K562 (cell line): ENCODE data around the gene RCE1. TPM values are rescaled to one million over a fixed set of nuclear protein-coding genes. Genes with fewer than 3 reads are reported as not detected.

ENCODE experiments used
- ATAC-seq: fragments of 200-7000 bp; cut with Tn5 transposase; 3 replicates; pipeline ENCODE4 v1.9.1; 2020; ENCODE audit warnings: moderate library complexity
- Bru-seq: library from RNA; stranded (reverse); fragments of 400-500 nt; gene quantifications from one replicate; lab custom pipeline; 2021; lab: Mats Ljungman, UMichigan
- BruChase-seq, 2 experiments: library from RNA; stranded (reverse); fragments of 400-500 nt; gene quantifications; one replicate each; lab custom pipeline; 2021; lab: Mats Ljungman, UMichigan
- BruUV-seq: library from RNA; stranded (reverse); fragments of 400-500 nt; replicated peaks from 2 replicates; lab custom pipeline; 2021; lab: Mats Ljungman, UMichigan
- CTCF ChIA-PET: fragments of 300-600 bp; formaldehyde crosslinking; extraction: SDS; loops from one replicate; lab custom pipeline; 2021; ENCODE audit warnings: low intra/inter-chr PET ratio; lab: Yijun Ruan, JAX
- POLR2A ChIA-PET: fragments of 300-600, 350-650 bp; sonication (Branson Sonifier 250); formaldehyde crosslinking; extraction: SDS; loops from one replicate; lab custom pipeline; 2021; ENCODE audit warnings: antibody characterized with exemption, inconsistent platforms; lab: Yijun Ruan, JAX
- DNase-seq, 4 experiments: peaks; one replicate each; pipeline versions ENCODE4 v3.0.0 to v3.0.0-alpha.2; 2011 to 2018; ENCODE audit warnings: low spot score in 3 of 4, mixed read lengths in 3 of 4; ENCODE audit errors: extremely low read depth in 1 of 4
- FAIRE-seq: peaks from 2 replicates; lab custom pipeline; 2011; peaks lifted over from hg19 to GRCh38; lab: Jason Lieb, UNC
- H2AFZ ChIP-seq: 2 replicates; pipeline ENCODE4 v1.6.0; 2011; ENCODE audit warnings: low read depth, low read length, control low read depth, inconsistent platforms
- H3K27ac ChIP-seq: fragments of 200-600 bp; 3 replicates; pipeline ENCODE4 v1.8.0; 2011; ENCODE audit warnings: low read depth, mild to moderate bottlenecking, control low read depth, inconsistent platforms, low read length, moderate library complexity, mixed read lengths; ENCODE audit errors: extremely low read depth
- H3K27me3 ChIP-seq, 2 experiments: fragments of 300-600 bp in 1 of 2; 2 replicates in 1 of 2; 3 replicates in 1 of 2; pipeline versions ENCODE4 v1.6.0 to v1.8.0; 2011; ENCODE audit warnings: inconsistent platforms in 2 of 2, low read length in 2 of 2, mild to moderate bottlenecking in 1 of 2, mixed read lengths in 1 of 2, moderate library complexity in 1 of 2; ENCODE audit not compliant: control insufficient read depth in 2 of 2, insufficient read depth in 2 of 2
- H3K36me3 ChIP-seq: fragments of 300-600 bp; 3 replicates; pipeline ENCODE4 v1.8.0; 2011; ENCODE audit warnings: mild to moderate bottlenecking, low read length, inconsistent platforms; ENCODE audit not compliant: control insufficient read depth, insufficient read depth
- H3K4me1 ChIP-seq, 2 experiments: fragments of 200-600 bp in 1 of 2; replicated peaks in 1 of 2; 2 replicates in 1 of 2; 3 replicates in 1 of 2; pipeline versions ENCODE4 v1.5.1 to v1.8.0; 2011; ENCODE audit warnings: inconsistent platforms in 2 of 2, low read length in 2 of 2, mild to moderate bottlenecking in 1 of 2, mixed read lengths in 1 of 2, moderate library complexity in 1 of 2; ENCODE audit not compliant: control insufficient read depth in 2 of 2, insufficient read depth in 2 of 2
- H3K4me2 ChIP-seq: 2 replicates; pipeline ENCODE4 v1.6.1; 2011; ENCODE audit warnings: low read length, control low read depth, inconsistent platforms, mixed read lengths; ENCODE audit not compliant: insufficient read depth
- H3K4me3 ChIP-seq: fragments of 200-600 bp; sonication (generic), shearing (Covaris generic); 2 replicates; pipeline ENCODE4 v1.5.1; 2016; ENCODE audit warnings: control low read depth, inconsistent platforms
- H3K79me2 ChIP-seq: fragments of 200-600 bp; 3 replicates; pipeline ENCODE4 v1.8.0; 2011; ENCODE audit warnings: low read length, inconsistent platforms; ENCODE audit not compliant: control insufficient read depth, insufficient read depth
- H3K9ac ChIP-seq, 2 experiments: 2 replicates each; pipeline versions ENCODE4 v1.6.0 to v1.6.1; 2011; ENCODE audit warnings: low read depth in 2 of 2, low read length in 2 of 2, control low read depth in 1 of 2, inconsistent platforms in 1 of 2, mild to moderate bottlenecking in 1 of 2, mixed read lengths in 1 of 2; ENCODE audit not compliant: insufficient read depth in 1 of 2
- H3K9me1 ChIP-seq: one replicate; pipeline ENCODE4 v1.6.0; 2011; ENCODE audit warnings: inconsistent platforms, mild to moderate bottlenecking, low read length, moderate library complexity; ENCODE audit not compliant: control insufficient read depth, insufficient read depth
- H3K9me3 ChIP-seq: replicated peaks from 2 replicates; pipeline ENCODE4 v1.5.1; 2011; ENCODE audit warnings: low read depth, low read length, inconsistent platforms; ENCODE audit not compliant: control insufficient read depth, insufficient read depth
- H4K20me1 ChIP-seq: replicated peaks from 2 replicates; pipeline ENCODE4 v1.6.1; 2011; ENCODE audit warnings: low read length, inconsistent platforms, mixed read lengths; ENCODE audit not compliant: control insufficient read depth, insufficient read depth
- ILF3 ChIP-seq: fragments of 450-650 bp; IDR thresholded peaks from 2 replicates; pipeline ENCODE4 v1.6.1; 2018; ENCODE audit warnings: antibody characterized with exemption, mild to moderate bottlenecking, moderate library complexity, borderline replicate concordance
- SP1 ChIP-seq: sonication (generic); formaldehyde crosslinking; IDR thresholded peaks from 2 replicates; pipeline ENCODE4 v1.8.1; 2022; ENCODE audit warnings: mild to moderate bottlenecking, missing genetic modification reagents
- ZKSCAN8 ChIP-seq: fragments of 200-800 bp; sonication (Bioruptor generic); IDR thresholded peaks from 2 replicates; pipeline ENCODE4 v1.6.1; 2016; ENCODE audit warnings: missing genetic modification characterization, missing compliant biosample characterization
- ZNF707 ChIP-seq: fragments of 250-450 bp; sonication (Bioruptor Pico); conservative IDR thresholded peaks from 2 replicates; pipeline ENCODE4 v1.8.0; 2022; ENCODE audit warnings: inconsistent platforms, mild to moderate bottlenecking, moderate library complexity
- WGBS: fragments of 100-300 bp; shearing (Covaris generic); methylation state at CpG from one replicate; pipeline ENCODE4 v1.1.6; 2016; ENCODE audit warnings: low coverage, mixed read lengths; ENCODE audit not compliant: insufficient coverage; ENCODE audit errors: missing lambda C conversion rate; 5-methylcytosine and 5-hydroxymethylcytosine counted together
- in situ Hi-C: fragments of 300-500 bp; cut with MboI; formaldehyde crosslinking; loops from 4 replicates; pipeline ENCODE4 v1.15.0; 2018; ENCODE audit warnings: inconsistent platforms, mixed read lengths
- intact Hi-C: fragments of 100-400 bp; cut with micrococcal nuclease; formaldehyde crosslinking; loops from 2 replicates; pipeline ENCODE4 v1.14.2; 2022
- long read RNA-seq, 3 experiments: library from polyadenylated mRNA in 2 of 3; library from RNA in 1 of 3; unstranded in 2 of 3; stranded (forward) in 1 of 3; transcript quantifications; one replicate each; pipeline ENCODE4 v2.0.0, GENCODE V29; 2019 to 2022
- polyA minus RNA-seq, 3 experiments: library from RNA; depleted of rRNA, polyadenylated mRNA; stranded (reverse); fragments of >200 nt; gene quantifications; 2 replicates each; pipeline ENCODE4 v1.2.3, GENCODE V29; 2011
- polyA plus RNA-seq, 8 experiments: library from polyadenylated mRNA; depleted of rRNA in 4 of 8; stranded (reverse) in 5 of 8; unstranded in 3 of 8; fragments of >200 nt; fragmentation: Nextera tagmentation in 2 of 8; fragmentation: Illumina TruSeq in 1 of 8; extraction: Ambion mirVana in 2 of 8; extraction: Trizol in 1 of 8; gene quantifications; 2 replicates each; pipeline versions ENCODE4 v1.2.1 to v1.2.3, GENCODE V29; 2011 to 2014; ENCODE audit warnings: inconsistent platforms in 1 of 8, missing spikeins in 1 of 8
- total RNA-seq, 7 experiments: library from RNA; depleted of rRNA in 6 of 7; stranded (reverse); fragments of >200 nt in 6 of 7; fragmentation: Illumina TruSeq in 2 of 7; extraction: Trizol in 2 of 7; gene quantifications; 2 replicates each; pipeline versions ENCODE4 v1.2.1 to v1.2.3, GENCODE V29; 2011 to 2021; ENCODE audit warnings: low replicate concordance in 1 of 7
- TF ChIP-seq, protein P1 (sequence below): sonication (generic); formaldehyde crosslinking; IDR thresholded peaks from 2 replicates; pipeline ENCODE4 v1.8.0; 2022; ENCODE audit warnings: mild to moderate bottlenecking, missing genetic modification reagents
- TF ChIP-seq, protein P2 (sequence below), 2 experiments: fragments of 450-650 bp in 1 of 2; IDR thresholded peaks; 2 replicates each; pipeline ENCODE4 v1.6.1; 2011 to 2017; ENCODE audit warnings: low read depth in 2 of 2, antibody characterized with exemption in 1 of 2, borderline replicate concordance in 1 of 2, low read length in 1 of 2, mild to moderate bottlenecking in 1 of 2, mixed read lengths in 1 of 2; ENCODE audit not compliant: control insufficient read depth in 1 of 2

The RCE1 gene, protein sequence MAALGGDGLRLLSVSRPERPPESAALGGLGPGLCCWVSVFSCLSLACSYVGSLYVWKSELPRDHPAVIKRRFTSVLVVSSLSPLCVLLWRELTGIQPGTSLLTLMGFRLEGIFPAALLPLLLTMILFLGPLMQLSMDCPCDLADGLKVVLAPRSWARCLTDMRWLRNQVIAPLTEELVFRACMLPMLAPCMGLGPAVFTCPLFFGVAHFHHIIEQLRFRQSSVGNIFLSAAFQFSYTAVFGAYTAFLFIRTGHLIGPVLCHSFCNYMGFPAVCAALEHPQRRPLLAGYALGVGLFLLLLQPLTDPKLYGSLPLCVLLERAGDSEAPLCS
- 20.0 and 55.8 TPM in 2 replicates for total RNA-seq (2011; cell fraction: chromatin; rRNA removed; ENCODE audit: low replicate concordance)
- 76.0 and 85.1 TPM in 2 replicates for total RNA-seq (2011; cell fraction: nucleolus; rRNA removed)
- total RNA-seq (2011; cell fraction: nucleoplasm; rRNA removed), result 47.9 and 52.4 TPM in 2 replicates
- total RNA-seq (2014; rRNA removed), result 41.3 and 41.5 TPM in 2 replicates
- 8.8 and 10.6 TPM in 2 replicates for total RNA-seq (2014; rRNA removed; fragmentation: Illumina TruSeq; extraction: Trizol)
- total RNA-seq (2015; rRNA removed; fragmentation: Illumina TruSeq; extraction: Trizol), result 17.8 and 18.7 TPM in 2 replicates
- total RNA-seq (2021), result 26.3 and 27.7 TPM in 2 replicates
- polyA plus RNA-seq (2011; rRNA removed), result 13.9 and 25.0 TPM in 2 replicates
- 36.6 and 88.7 TPM in 2 replicates for polyA plus RNA-seq (2011; cell fraction: cytosol; rRNA removed)
- 50.0 and 76.3 TPM in 2 replicates for polyA plus RNA-seq (2011; cell fraction: nucleus; rRNA removed)
- 24.5 and 28.6 TPM in 2 replicates for polyA plus RNA-seq (2012)
- 15.1 and 20.9 TPM in 2 replicates for polyA plus RNA-seq (2014; fragmentation: Illumina TruSeq; extraction: Trizol)
- polyA plus RNA-seq (2014; fragmentation: Nextera tagmentation; extraction: Ambion mirVana), result 1 to 10 TPM in 1 of 2 experiments, under 1 TPM in 1; 0.75 to 3.0 TPM
- 31.1 and 31.9 TPM in 2 replicates for polyA plus RNA-seq (2014; rRNA removed)
- 6.2 and 7.5 TPM in 2 replicates for polyA minus RNA-seq (2011; rRNA and poly(A)+ RNA removed)
- polyA minus RNA-seq (2011; cell fraction: cytosol; rRNA and poly(A)+ RNA removed), result 16.9 and 20.8 TPM in 2 replicates
- polyA minus RNA-seq (2011; cell fraction: nucleus; rRNA and poly(A)+ RNA removed), result 22.8 and 26.4 TPM in 2 replicates
- percentile 88 among the genes with signal in this experiment for Bru-seq, nascent RNA
- BruChase-seq, experiment 1, labeled RNA remaining after a 2-hour chase, result percentile 80 among the genes with signal in this experiment
- percentile 85 among the genes with signal in this experiment for BruChase-seq, experiment 2, labeled RNA remaining after a 6-hour chase
- long read RNA-seq, experiment 1, transcript RCE1-203 (8 exons, 1,428 nt), result minor isoform, 14 of 120 reads
- long read RNA-seq, experiment 1, transcript RCE1-202 (7 exons, 1,379 nt), result minor isoform, 11 of 120 reads
- long read RNA-seq, experiment 1, transcript RCE1-201 (8 exons, 1,485 nt), result major isoform, 58 of 120 reads
- long read RNA-seq, experiment 1, partial matches to known transcripts, result 26 of 120 reads
- long read RNA-seq, experiment 1, other reads (novel, unspliced or antisense), result 9 of 120 reads
- long read RNA-seq, experiment 2, transcript RCE1-201 (8 exons, 1,485 nt), result major isoform, 16 of 43 reads
- long read RNA-seq, experiment 2, transcript RCE1-202 (7 exons, 1,379 nt), result minor isoform, 5 of 43 reads
- long read RNA-seq, experiment 2, partial matches to known transcripts, result 13 of 43 reads
- long read RNA-seq, experiment 2, other reads (novel, unspliced or antisense), result 6 of 43 reads
- long read RNA-seq, experiment 3, transcript RCE1-201 (8 exons, 1,485 nt), result major isoform, 23 of 36 reads
- long read RNA-seq, experiment 3, partial matches to known transcripts, result 1 of 36 reads
- long read RNA-seq, experiment 3, other reads (novel, unspliced or antisense), result 5 of 36 reads

DNA sequence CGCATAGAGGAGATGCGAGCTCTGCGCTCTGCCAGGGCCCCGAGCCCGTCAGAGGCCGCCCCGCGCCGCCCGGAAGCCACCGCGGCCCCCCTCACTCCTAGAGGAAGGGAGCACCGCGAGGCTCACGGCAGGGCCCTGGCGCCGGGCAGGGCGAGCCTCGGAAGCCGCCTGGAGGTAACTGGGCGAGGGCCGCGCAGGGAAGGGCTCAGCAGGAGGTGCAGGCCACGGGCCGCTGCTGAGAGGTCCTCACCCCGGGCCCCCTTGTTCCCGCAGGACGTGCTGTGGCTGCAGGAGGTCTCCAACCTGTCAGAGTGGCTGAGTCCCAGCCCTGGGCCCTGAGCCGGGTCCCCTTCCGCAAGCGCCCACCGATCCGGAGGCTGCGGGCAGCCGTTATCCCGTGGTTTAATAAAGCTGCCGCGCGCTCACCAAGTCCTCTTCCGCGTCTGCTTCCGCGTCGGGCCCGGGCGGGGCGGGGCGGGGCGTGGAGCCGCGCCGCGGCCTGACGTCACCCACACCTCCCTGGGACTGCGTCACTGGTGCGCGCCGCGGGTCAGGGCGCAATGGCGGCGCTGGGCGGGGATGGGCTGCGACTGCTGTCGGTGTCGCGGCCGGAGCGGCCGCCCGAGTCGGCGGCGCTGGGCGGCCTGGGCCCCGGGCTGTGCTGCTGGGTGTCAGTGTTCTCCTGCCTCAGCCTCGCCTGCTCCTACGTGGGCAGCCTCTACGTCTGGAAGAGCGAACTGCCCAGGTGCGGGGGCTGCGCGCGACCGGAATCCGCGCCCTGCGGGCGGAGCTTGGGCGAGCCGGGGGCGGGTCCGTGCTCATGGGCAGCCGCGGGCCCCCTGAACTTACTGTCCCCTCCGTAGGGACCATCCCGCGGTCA is at the start of gene RCE1:
Gene RCE1 (plus strand): TSS at position 546 of the 880 bp plus-strand sequence. CDS start 15 bp downstream, at position 561.
- peak within 1 kb of the TSS; percentile 98 for H3K27ac ChIP-seq
- no peaks in the 10 kb centered on the region for H3K9me1 ChIP-seq
- peaks cover 44 to 56% of the 10 kb centered on the region in 2 experiments for H3K4me1 ChIP-seq
- peak within 1 kb of the TSS; percentile 97 to 100 for H3K9ac ChIP-seq
- CTCF ChIA-PET, result no interaction called here
- intact Hi-C loops, result loop anchor here (5.0 kb wide), 1 partner anchor 134 kb away; the partner anchor contains the start of gene C11orf86
- ATAC-seq, result peak; percentile 81
- peak within 1 kb of the TSS; percentile 99 for H3K4me2 ChIP-seq
- no peaks in the 10 kb centered on the region for H4K20me1 ChIP-seq
- POLR2A ChIA-PET, result interaction anchor here (0.6 to 5.3 kb wide), 20 partner anchors 11 to 1430 kb away, joined by 3 to 58 read pairs (median 3); partner anchors contain the start of genes PELI3 and RBM4B
- peaks cover 48% of the 10 kb centered on the region for H3K79me2 ChIP-seq
- no TSS peak for BruUV-seq
- peak; percentile 56 for FAIRE-seq
- H3K27me3 ChIP-seq, result no peaks in the 10 kb centered on the region
- peak within 1 kb of the TSS; percentile 99 for H3K4me3 ChIP-seq
- 1% methylated on average over 78 of the region's 98 CpGs for WGBS
- H3K9me3 ChIP-seq, result no peaks in the 10 kb centered on the region
- H3K36me3 ChIP-seq, result peaks cover 54% of the 10 kb centered on the region; the same call in 2 of the 3 replicates
- peak; percentile 93 to 95 (median 94) for DNase-seq
- H2AFZ ChIP-seq, result peak within 1 kb of the TSS; percentile 92
- in situ Hi-C loops, result no loop called here
- TF ChIP-seq, protein P1, sequence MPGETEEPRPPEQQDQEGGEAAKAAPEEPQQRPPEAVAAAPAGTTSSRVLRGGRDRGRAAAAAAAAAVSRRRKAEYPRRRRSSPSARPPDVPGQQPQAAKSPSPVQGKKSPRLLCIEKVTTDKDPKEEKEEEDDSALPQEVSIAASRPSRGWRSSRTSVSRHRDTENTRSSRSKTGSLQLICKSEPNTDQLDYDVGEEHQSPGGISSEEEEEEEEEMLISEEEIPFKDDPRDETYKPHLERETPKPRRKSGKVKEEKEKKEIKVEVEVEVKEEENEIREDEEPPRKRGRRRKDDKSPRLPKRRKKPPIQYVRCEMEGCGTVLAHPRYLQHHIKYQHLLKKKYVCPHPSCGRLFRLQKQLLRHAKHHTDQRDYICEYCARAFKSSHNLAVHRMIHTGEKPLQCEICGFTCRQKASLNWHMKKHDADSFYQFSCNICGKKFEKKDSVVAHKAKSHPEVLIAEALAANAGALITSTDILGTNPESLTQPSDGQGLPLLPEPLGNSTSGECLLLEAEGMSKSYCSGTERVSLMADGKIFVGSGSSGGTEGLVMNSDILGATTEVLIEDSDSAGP, result no peak
- TF ChIP-seq SP1 (CRISPR knock-in tag), result peak; percentile 90
- TF ChIP-seq ZKSCAN8 (CRISPR knock-in tag), result no peak
- no peak for TF ChIP-seq ZNF707 (CRISPR knock-in tag)
- TF ChIP-seq, protein P2, sequence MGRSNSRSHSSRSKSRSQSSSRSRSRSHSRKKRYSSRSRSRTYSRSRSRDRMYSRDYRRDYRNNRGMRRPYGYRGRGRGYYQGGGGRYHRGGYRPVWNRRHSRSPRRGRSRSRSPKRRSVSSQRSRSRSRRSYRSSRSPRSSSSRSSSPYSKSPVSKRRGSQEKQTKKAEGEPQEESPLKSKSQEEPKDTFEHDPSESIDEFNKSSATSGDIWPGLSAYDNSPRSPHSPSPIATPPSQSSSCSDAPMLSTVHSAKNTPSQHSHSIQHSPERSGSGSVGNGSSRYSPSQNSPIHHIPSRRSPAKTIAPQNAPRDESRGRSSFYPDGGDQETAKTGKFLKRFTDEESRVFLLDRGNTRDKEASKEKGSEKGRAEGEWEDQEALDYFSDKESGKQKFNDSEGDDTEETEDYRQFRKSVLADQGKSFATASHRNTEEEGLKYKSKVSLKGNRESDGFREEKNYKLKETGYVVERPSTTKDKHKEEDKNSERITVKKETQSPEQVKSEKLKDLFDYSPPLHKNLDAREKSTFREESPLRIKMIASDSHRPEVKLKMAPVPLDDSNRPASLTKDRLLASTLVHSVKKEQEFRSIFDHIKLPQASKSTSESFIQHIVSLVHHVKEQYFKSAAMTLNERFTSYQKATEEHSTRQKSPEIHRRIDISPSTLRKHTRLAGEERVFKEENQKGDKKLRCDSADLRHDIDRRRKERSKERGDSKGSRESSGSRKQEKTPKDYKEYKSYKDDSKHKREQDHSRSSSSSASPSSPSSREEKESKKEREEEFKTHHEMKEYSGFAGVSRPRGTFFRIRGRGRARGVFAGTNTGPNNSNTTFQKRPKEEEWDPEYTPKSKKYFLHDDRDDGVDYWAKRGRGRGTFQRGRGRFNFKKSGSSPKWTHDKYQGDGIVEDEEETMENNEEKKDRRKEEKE (IDR thresholded peaks at IDR 0.05; ENCODE audit: borderline replicate concordance in 1 of 2, control insufficient read depth in 1 of 2, low read depth in 2 of 2, low read length in 1 of 2), result no peak
- peak; percentile 92; the same call in 1 of the 2 replicates for TF ChIP-seq ILF3
